T-helper 2 cell treated with Interferon-gamma antibody and Interleukin-4, amounts not matched to agents 100 ng/mL and 5 ng/mL, for 36 hours (primary cell): Measurements from ENCODE around the gene RGR. TPM values are rescaled to one million over a fixed set of nuclear protein-coding genes. Genes with fewer than 3 reads are reported as not detected.

Experiments used
- intact Hi-C: fragments of 100-400 bp; cut with micrococcal nuclease; formaldehyde crosslinking; loops from one replicate; pipeline ENCODE4 v1.15.1; 2023
- total RNA-seq: library from RNA; stranded (reverse); gene quantifications from 2 replicates; pipeline ENCODE4 v1.2.3, GENCODE V29; 2022

The RGR gene
- total RNA-seq, 1 donor from 2014 or later: not detected

- intact Hi-C loops: loop anchor here (1.0 kb wide), 1 partner anchor 36 kb away; no protein-coding TSS in a partner anchor
Observed at GRCh38 chr10:84293171-84293570, 48.3 kb downstream of the RGR start.

GRCh38 chr10:84293574-84294016 is 48.7 kb downstream of the RGR start:
- intact Hi-C loops: loop anchor here (1.0 kb wide), 1 partner anchor 36 kb away; no protein-coding TSS in a partner anchor

GRCh38 chr10:84294766-84295447 is 50.1 kb downstream of the RGR start:
- intact Hi-C loops: no loop called here

GRCh38 chr10:84296091-84296981 is 51.5 kb downstream of the RGR start:
- intact Hi-C loops: no loop called here

DNA sequence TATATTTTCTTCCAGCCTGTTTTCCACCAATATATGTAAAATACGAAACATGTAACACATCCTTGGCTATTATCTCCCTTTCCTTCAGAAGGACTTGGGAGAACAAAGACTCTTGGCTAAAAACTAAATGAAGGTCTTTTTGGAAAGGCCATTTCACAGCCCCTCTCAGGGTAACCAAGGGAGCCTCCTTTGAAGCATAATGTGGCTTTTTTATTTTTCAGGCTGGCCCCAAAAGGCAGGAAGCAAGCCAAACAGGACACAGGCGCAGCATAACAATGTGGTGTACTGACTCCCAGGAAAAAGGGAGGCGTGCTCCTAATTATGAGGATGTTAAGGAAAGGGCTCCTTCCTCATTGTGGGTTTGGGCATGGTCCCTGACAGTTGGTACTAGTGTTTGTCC is 53.2 kb downstream of the RGR start:
- intact Hi-C loops: no loop called here

DNA sequence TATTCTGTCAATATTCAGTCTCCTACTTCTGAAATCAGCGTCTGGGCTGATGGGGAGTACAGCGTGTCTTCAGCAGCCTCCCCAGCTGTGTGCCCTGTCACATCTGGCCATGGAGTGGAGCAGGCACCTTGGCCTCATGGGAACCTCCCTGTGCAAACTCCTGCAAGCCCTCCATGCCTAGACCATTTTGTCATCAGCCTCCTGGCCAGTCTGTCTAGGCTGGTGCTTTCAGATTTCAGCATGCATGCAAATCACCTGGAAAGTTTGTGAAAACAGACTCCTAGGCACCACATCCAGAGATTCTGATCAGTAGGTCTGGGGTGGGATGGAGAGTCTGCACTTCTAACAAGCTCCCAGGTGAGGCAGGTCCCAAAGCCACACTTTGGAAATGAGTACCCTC is 57.4 kb downstream of the RGR start:
- intact Hi-C loops: no loop called here

- intact Hi-C loops: loop anchor here (5.0 kb wide), 1 partner anchor 40 kb away; no protein-coding TSS in a partner anchor
Observed at GRCh38 chr10:84306751-84307384, 62.0 kb downstream of the RGR start.

- intact Hi-C loops: loop anchor here (1.0 to 5.0 kb wide), 2 partner anchors 21 to 41 kb away; no protein-coding TSS in a partner anchor
Observed at GRCh38 chr10:84308021-84308420, 63.2 kb downstream of the RGR start.

DNA sequence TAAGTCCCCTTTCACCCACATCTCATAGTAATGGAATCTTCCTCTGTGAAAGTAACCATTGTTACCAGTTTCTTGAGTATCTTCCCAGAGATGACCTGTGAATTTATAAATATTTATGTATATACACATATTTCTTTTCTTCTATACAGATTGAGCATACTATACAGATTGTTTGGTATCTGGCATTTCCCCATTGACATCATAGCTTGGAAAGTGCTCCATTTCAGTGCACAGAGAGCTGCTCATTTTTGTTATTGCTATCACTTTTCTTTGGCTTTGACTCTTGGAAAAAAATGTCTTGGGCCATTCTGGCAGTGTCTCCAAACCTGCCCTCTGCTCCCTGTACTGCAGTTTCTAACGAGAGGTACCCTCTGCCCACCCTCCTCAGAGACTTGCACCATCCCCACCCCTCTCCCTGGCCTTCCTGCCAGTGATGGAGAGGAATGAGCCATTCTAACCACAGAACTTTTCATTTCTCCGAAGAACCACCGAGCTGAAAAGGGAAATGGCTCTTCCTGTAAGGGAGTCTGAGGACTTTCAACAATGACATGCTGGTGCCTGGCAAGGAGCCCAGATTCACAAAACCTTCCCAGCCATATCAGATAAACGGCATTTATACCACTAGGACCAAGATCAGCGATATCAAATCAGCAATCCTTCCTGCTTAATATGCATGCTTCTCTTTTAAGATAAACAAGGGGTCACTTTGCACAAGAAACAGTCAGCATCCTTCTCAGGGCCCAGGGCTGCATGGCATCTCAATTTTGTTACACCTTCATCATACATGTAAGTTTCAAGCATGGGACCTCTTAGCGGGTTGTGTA is 63.8 kb downstream of the RGR start:
- intact Hi-C loops: loop anchor here (1.0 to 5.0 kb wide), 2 partner anchors 21 to 41 kb away; no protein-coding TSS in a partner anchor

Other genes with a start within 250 kb of the RGR start
- 112 and 114 TPM in 2 replicates for gene GHITM, start 105.5 kb upstream of the RGR start, total RNA-seq
- not detected in 2 replicates for gene GPR15LG, start 71.3 kb upstream of the RGR start, total RNA-seq
- 0.07 TPM in 1 of 2 replicates, not detected in the other for gene CDHR1, start 50.5 kb upstream of the RGR start, total RNA-seq
- gene LRIT2, start 19.5 kb upstream of the RGR start, total RNA-seq: not detected in 2 replicates
- not detected in 2 replicates for gene LRIT1, start 3.5 kb upstream of the RGR start, total RNA-seq
- gene CCSER2, start 83.5 kb downstream of the RGR start, total RNA-seq: 67.2 and 68.7 TPM in 2 replicates